Activated B cell treated with CpG ODN at 0.5 μM for 24 hours (primary cell): ENCODE data around the gene UST. TPM values are rescaled to one million over a fixed set of nuclear protein-coding genes. Genes with fewer than 3 reads are reported as not detected.

Source experiments
- ATAC-seq: fragments of 200-7000 bp; cut with Tn5 transposase; one replicate; pipeline ENCODE4 v1.10.0; 2021; ENCODE audit warnings: low read depth, mild to moderate bottlenecking, moderate library complexity
- CTCF ChIA-PET: fragments of 350-600 bp; sonication (Branson Sonifier 250); formaldehyde crosslinking; loops from one replicate; lab custom pipeline; 2021; ENCODE audit warnings: antibody characterized with exemption; lab: Charles Lee
- POLR2A ChIA-PET: fragments of 350-600 bp; sonication (Branson Sonifier 250); formaldehyde crosslinking; loops from one replicate; lab custom pipeline; 2021; ENCODE audit warnings: antibody characterized with exemption; lab: Charles Lee
- DNase-seq: peaks from one replicate; pipeline ENCODE4 v3.0.0; 2022
- H3K27ac Mint-ChIP-seq: one replicate; pipeline ENCODE4 v1.8.0; 2020; ENCODE audit warnings: mixed read lengths
- H3K27me3 Mint-ChIP-seq: one replicate; pipeline ENCODE4 v1.8.0; 2021; ENCODE audit warnings: mixed read lengths
- H3K36me3 Mint-ChIP-seq: one replicate; pipeline ENCODE4 v1.8.0; 2021; ENCODE audit warnings: low read depth, mixed read lengths
- H3K4me1 Mint-ChIP-seq: one replicate; pipeline ENCODE4 v1.8.0; 2021; ENCODE audit warnings: mixed read lengths
- H3K4me3 Mint-ChIP-seq: one replicate; pipeline ENCODE4 v1.8.0; 2020; ENCODE audit warnings: mild to moderate bottlenecking, mixed read lengths
- H3K9me3 Mint-ChIP-seq: one replicate; pipeline ENCODE4 v1.8.0; 2020; ENCODE audit warnings: mixed read lengths
- CTCF ChIP-seq: fragments of 200-600 bp; IDR thresholded peaks from one replicate; pipeline ENCODE4 v1.8.0; 2022; ENCODE audit warnings: antibody characterized with exemption, mild to moderate bottlenecking
- intact Hi-C: fragments of 100-400 bp; cut with micrococcal nuclease; formaldehyde crosslinking; loops from one replicate; pipeline ENCODE4 v1.15.1; 2024
- total RNA-seq: library from RNA; stranded (reverse); gene quantifications from 2 replicates; pipeline ENCODE4 v1.2.3, GENCODE V29; 2022

Gene UST
- total RNA-seq, 1 donor from 2014 or later = 18.1 TPM

GRCh38 chr6:148868314-148868713 is 121.5 kb downstream of the UST start:
- ATAC-seq = no peak
- H3K4me3 Mint-ChIP-seq = peak overlapping the region; percentile 42
- no peaks in the 10 kb centered on the region for H3K36me3 Mint-ChIP-seq
- TF ChIP-seq CTCF = no peak
- peaks cover 85% of the 10 kb centered on the region for H3K4me1 Mint-ChIP-seq
- DNase-seq = no peak
- no peaks in the 10 kb centered on the region for H3K27me3 Mint-ChIP-seq
- CTCF ChIA-PET = no interaction called here
- POLR2A ChIA-PET = interaction anchor here (0.6 to 2.4 kb wide), 5 partner anchors 16 to 308 kb away, joined by 3 to 35 read pairs (median 3); no protein-coding TSS in a partner anchor
- peak overlapping the region; percentile 92 for H3K27ac Mint-ChIP-seq
- intact Hi-C loops = loop anchor here (5.0 kb wide), 1 partner anchor 79 kb away; no protein-coding TSS in a partner anchor
- H3K9me3 Mint-ChIP-seq = peaks cover 2% of the 10 kb centered on the region

- DNase-seq (no peak), ATAC-seq (no peak)
- ChIA-PET CTCF (no interaction called here), POLR2A (interaction anchor here (1.6 kb wide), 1 partner anchor 108 kb away, joined by 7 read pairs; no protein-coding TSS in a partner anchor)
- intact Hi-C loops = loop anchor here (5.0 kb wide), 1 partner anchor 78 kb away; no protein-coding TSS in a partner anchor
- no peaks in the 10 kb centered on the region for H3K27me3 Mint-ChIP-seq
- H3K4me3 Mint-ChIP-seq = peak overlapping the region; percentile 2
- H3K36me3 Mint-ChIP-seq = no peaks in the 10 kb centered on the region
- TF ChIP-seq CTCF = no peak
- H3K27ac Mint-ChIP-seq = peak overlapping the region; percentile 92
- H3K4me1 Mint-ChIP-seq = peaks cover 83% of the 10 kb centered on the region
- H3K9me3 Mint-ChIP-seq = peaks cover 2% of the 10 kb centered on the region
Measured at GRCh38 chr6:148868901-148869300, 122.1 kb downstream of the UST start.

- Mint-ChIP-seq H3K36me3 (no peaks in the 10 kb centered on the region), H3K4me1 (peaks cover 77% of the 10 kb centered on the region), H3K4me3 (peak overlapping the region; percentile 0), H3K27ac (no peak overlapping the region), H3K9me3 (peaks cover under 1% of the 10 kb centered on the region), H3K27me3 (no peaks in the 10 kb centered on the region)
- TF ChIP-seq CTCF = no peak
- POLR2A ChIA-PET = interaction anchor here (1.6 kb wide), 1 partner anchor 109 kb away, joined by 7 read pairs; no protein-coding TSS in a partner anchor
- ATAC-seq (no peak), DNase-seq (no peak)
- intact Hi-C loops = loop anchor here (5.0 kb wide), 1 partner anchor 78 kb away; no protein-coding TSS in a partner anchor
- CTCF ChIA-PET = no interaction called here
Measured at GRCh38 chr6:148869585-148869984, 122.8 kb downstream of the UST start.

- Mint-ChIP-seq H3K27ac (no peak overlapping the region), H3K36me3 (no peaks in the 10 kb centered on the region), H3K4me3 (no peak overlapping the region), H3K4me1 (peaks cover 52% of the 10 kb centered on the region), H3K27me3 (no peaks in the 10 kb centered on the region), H3K9me3 (no peaks in the 10 kb centered on the region)
- ChIA-PET POLR2A (no interaction called here), CTCF (no interaction called here)
- no peak for TF ChIP-seq CTCF
- ATAC-seq (no peak), DNase-seq (no peak)
- intact Hi-C loops = no loop called here
Measured at GRCh38 chr6:148873154-148873553, 126.3 kb downstream of the UST start.

- no peaks in the 10 kb centered on the region for H3K9me3 Mint-ChIP-seq
- ATAC-seq (no peak), DNase-seq (no peak)
- ChIA-PET POLR2A (no interaction called here), CTCF (no interaction called here)
- peaks cover 52% of the 10 kb centered on the region for H3K4me1 Mint-ChIP-seq
- no peaks in the 10 kb centered on the region for H3K36me3 Mint-ChIP-seq
- intact Hi-C loops = no loop called here
- H3K4me3 Mint-ChIP-seq = no peak overlapping the region
- no peaks in the 10 kb centered on the region for H3K27me3 Mint-ChIP-seq
- no peak for TF ChIP-seq CTCF
- peak overlapping the region; percentile 19 for H3K27ac Mint-ChIP-seq
Measured at GRCh38 chr6:148873868-148874267, 127.0 kb downstream of the UST start.
